H9 (cell line): ENCODE data around the gene MICAL3. TPM values are rescaled to one million over a fixed set of nuclear protein-coding genes. Genes with fewer than 3 reads are reported as not detected.

ENCODE experiments used
- DNase-seq: peaks from one replicate; pipeline ENCODE4 v3.0.0-alpha.2; 2017
- H2AFZ ChIP-seq: one replicate; pipeline ENCODE4 v1.6.1; 2013; ENCODE audit warnings: mild to moderate bottlenecking, low read length, control low read depth, moderate library complexity
- H2AK5ac ChIP-seq: 2 replicates; pipeline ENCODE4 v1.6.1; 2013; ENCODE audit warnings: low read length, control low read depth, mixed read lengths; ENCODE audit not compliant: insufficient read length
- H2BK120ac ChIP-seq: one replicate; pipeline ENCODE4 v1.6.1; 2013; ENCODE audit warnings: low read depth, mild to moderate bottlenecking, low read length, control low read depth, inconsistent platforms; ENCODE audit not compliant: poor library complexity, severe bottlenecking
- H2BK12ac ChIP-seq: 2 replicates; pipeline ENCODE4 v1.6.1; 2013; ENCODE audit warnings: low read length, control low read depth, mixed read lengths, low read depth; ENCODE audit not compliant: insufficient read length
- H2BK15ac ChIP-seq: 2 replicates; pipeline ENCODE4 v1.6.1; 2013; ENCODE audit warnings: low read depth, low read length, control low read depth
- H2BK20ac ChIP-seq: one replicate; pipeline ENCODE4 v1.6.1; 2013; ENCODE audit warnings: low read depth, mild to moderate bottlenecking, low read length, control low read depth, inconsistent platforms; ENCODE audit not compliant: poor library complexity, severe bottlenecking
- H2BK5ac ChIP-seq: 2 replicates; pipeline ENCODE4 v1.6.1; 2013; ENCODE audit warnings: low read length, control low read depth, mixed read lengths; ENCODE audit not compliant: insufficient read length
- H3K14ac ChIP-seq: 2 replicates; pipeline ENCODE4 v1.6.1; 2013; ENCODE audit warnings: low read length, control low read depth; ENCODE audit not compliant: insufficient read depth
- H3K18ac ChIP-seq: 2 replicates; pipeline ENCODE4 v1.6.1; 2013; ENCODE audit warnings: low read depth, mild to moderate bottlenecking, mixed read lengths, low read length, control low read depth; ENCODE audit not compliant: insufficient read length
- H3K23ac ChIP-seq: 2 replicates; pipeline ENCODE4 v1.6.1; 2013; ENCODE audit warnings: low read length, control low read depth, mixed read lengths, low read depth; ENCODE audit not compliant: insufficient read length
- H3K23me2 ChIP-seq: 2 replicates; pipeline ENCODE4 v1.6.1; 2013; ENCODE audit warnings: low read depth, mild to moderate bottlenecking, mixed read lengths, low read length, control low read depth; ENCODE audit not compliant: insufficient read length, poor library complexity, severe bottlenecking
- H3K27ac ChIP-seq: 2 replicates; pipeline ENCODE4 v1.5.1; 2013; ENCODE audit warnings: low read length, control low read depth, mixed read lengths, low read depth; ENCODE audit not compliant: insufficient read length
- H3K27me3 ChIP-seq: 2 replicates; pipeline ENCODE4 v1.6.1; 2013; ENCODE audit warnings: low read length, control low read depth, inconsistent platforms; ENCODE audit not compliant: insufficient read depth
- H3K4ac ChIP-seq: 2 replicates; pipeline ENCODE4 v1.6.1; 2013; ENCODE audit warnings: low read depth, mild to moderate bottlenecking, control low read depth, inconsistent platforms, low read length, moderate library complexity
- H3K4me1 ChIP-seq: 2 replicates; pipeline ENCODE4 v1.6.1; 2013; ENCODE audit warnings: low read length, control low read depth, inconsistent platforms; ENCODE audit not compliant: insufficient read depth
- H3K4me2 ChIP-seq: 2 replicates; pipeline ENCODE4 v1.6.1; 2013; ENCODE audit warnings: low read length, control low read depth, mixed read lengths; ENCODE audit not compliant: insufficient read length, insufficient read depth
- H3K56ac ChIP-seq: 2 replicates; pipeline ENCODE4 v1.6.1; 2013; ENCODE audit warnings: low read depth, mild to moderate bottlenecking, mixed read lengths, low read length, control low read depth; ENCODE audit not compliant: insufficient read length
- H3K79me1 ChIP-seq: 2 replicates; pipeline ENCODE4 v1.6.1; 2013; ENCODE audit warnings: low read depth, mild to moderate bottlenecking, moderate library complexity, low read length, control low read depth, inconsistent platforms; ENCODE audit not compliant: insufficient read depth, poor library complexity, severe bottlenecking
- H3K79me2 ChIP-seq: 2 replicates; pipeline ENCODE4 v1.6.1; 2013; ENCODE audit warnings: low read length, control low read depth, inconsistent platforms; ENCODE audit not compliant: insufficient read depth
- H3K9ac ChIP-seq: 2 replicates; pipeline ENCODE4 v1.6.1; 2013; ENCODE audit warnings: low read length, control low read depth, mixed read lengths; ENCODE audit not compliant: insufficient read length; ENCODE audit errors: extremely low read depth
- H3K9me3 ChIP-seq: one replicate; pipeline ENCODE4 v1.6.1; 2013; ENCODE audit warnings: low read depth, low read length, inconsistent platforms; ENCODE audit not compliant: control insufficient read depth
- H3T11ph ChIP-seq: one replicate; pipeline ENCODE4 v1.6.1; 2013; ENCODE audit warnings: mild to moderate bottlenecking, low read length, control low read depth, inconsistent platforms
- H4K20me1 ChIP-seq: one replicate; pipeline ENCODE4 v1.6.1; 2013; ENCODE audit not compliant: control insufficient read depth, insufficient read length, insufficient read depth
- H4K5ac ChIP-seq: 2 replicates; pipeline ENCODE4 v1.6.1; 2013; ENCODE audit warnings: low read depth, mild to moderate bottlenecking, mixed read lengths, low read length, control low read depth; ENCODE audit not compliant: insufficient read length
- H4K8ac ChIP-seq: replicated peaks from 2 replicates; pipeline ENCODE4 v1.6.1; 2013; ENCODE audit warnings: low read length, control low read depth, mixed read lengths, low read depth; ENCODE audit not compliant: insufficient read length
- H4K91ac ChIP-seq: 2 replicates; pipeline ENCODE4 v1.6.1; 2013; ENCODE audit warnings: low read depth, mild to moderate bottlenecking, moderate library complexity, mixed read lengths, low read length, control low read depth; ENCODE audit not compliant: insufficient read length
- H3K27ac Mint-ChIP-seq, 3 experiments: 2 replicates in 2 of 3; 3 replicates in 1 of 3; pipeline ENCODE4 v1.8.0; 2020 to 2021; ENCODE audit warnings: mixed read lengths in 3 of 3, mild to moderate bottlenecking in 1 of 3, moderate library complexity in 1 of 3
- H3K27me3 Mint-ChIP-seq: 2 replicates; pipeline ENCODE4 v1.8.0; 2021; ENCODE audit warnings: low read depth, mild to moderate bottlenecking, moderate library complexity, mixed read lengths
- H3K36me3 Mint-ChIP-seq, 3 experiments: 2 replicates in 2 of 3; 3 replicates in 1 of 3; pipeline ENCODE4 v1.8.0; 2020 to 2021; ENCODE audit warnings: low read depth in 3 of 3, mixed read lengths in 3 of 3; ENCODE audit not compliant: insufficient read depth in 1 of 3
- H3K4me1 Mint-ChIP-seq, 2 experiments: 2 replicates each; pipeline ENCODE4 v1.8.0; 2020; ENCODE audit warnings: mixed read lengths in 2 of 2
- H3K4me3 Mint-ChIP-seq, 2 experiments: 2 replicates in 1 of 2; 3 replicates in 1 of 2; pipeline ENCODE4 v1.8.0; 2020 to 2021; ENCODE audit warnings: mild to moderate bottlenecking in 2 of 2, mixed read lengths in 2 of 2, moderate library complexity in 1 of 2
- H3K9me3 Mint-ChIP-seq, 2 experiments: 2 replicates in 1 of 2; 3 replicates in 1 of 2; pipeline ENCODE4 v1.8.0; 2020; ENCODE audit warnings: mild to moderate bottlenecking in 2 of 2, mixed read lengths in 2 of 2, moderate library complexity in 1 of 2
- WGBS: extraction: QIAGEN DNeasy Blood & Tissue Kit; methylation state at CpG from one replicate; pipeline ENCODE4 v1.1.7; 2013; ENCODE audit warnings: missing lambda C conversion rate, low lambda C conversion rate, mixed read lengths; ENCODE audit not compliant: insufficient read length; ENCODE audit errors: extremely low coverage; 5-methylcytosine and 5-hydroxymethylcytosine counted together
- total RNA-seq: library from RNA; stranded (reverse); gene quantifications from 2 replicates; pipeline ENCODE4 v1.2.1, GENCODE V29; 2021
- TF ChIP-seq, protein P1 (sequence below): fragments of 200-600 bp; sonication (generic); conservative IDR thresholded peaks from 3 replicates; pipeline ENCODE4 v1.8.0; 2021; ENCODE audit warnings: antibody characterized with exemption, mild to moderate bottlenecking

Gene MICAL3
- total RNA-seq, 1 experiment from 2014 or later: 50.2 TPM

- no peak overlapping the region for H3K4ac ChIP-seq
- H3K9me3 Mint-ChIP-seq: no peaks in the 10 kb centered on the region
- no peak overlapping the region for H2BK120ac ChIP-seq
- H3K14ac ChIP-seq: no peak overlapping the region
- no peaks in the 10 kb centered on the region for H3K79me2 ChIP-seq
- no peaks in the 10 kb centered on the region for H3K9me3 ChIP-seq
- H2BK15ac ChIP-seq: no peak overlapping the region
- H2BK20ac ChIP-seq: no peak overlapping the region
- H3K27ac Mint-ChIP-seq: 0 out of 7 replicates have a peak overlapping the region, but pooled peaks of 1 of the 3 experiments have one; percentile 66
- H3K23me2 ChIP-seq: peaks cover 12% of the 10 kb centered on the region
- no peak overlapping the region for H3K56ac ChIP-seq
- H3K27me3 Mint-ChIP-seq: peaks cover 60% of the 10 kb centered on the region
- peak overlapping the region; percentile 76 to 90 for H3K4me3 Mint-ChIP-seq
- no peak overlapping the region for H2BK5ac ChIP-seq
- H3K27ac ChIP-seq: no peak overlapping the region
- peak overlapping the region; percentile 67 for H2AFZ ChIP-seq
- peak; percentile 80 for DNase-seq
- H3K4me2 ChIP-seq: peak overlapping the region; percentile 100
- no peak overlapping the region for H3K18ac ChIP-seq
- no peak overlapping the region for H4K91ac ChIP-seq
- H4K20me1 ChIP-seq: no peaks in the 10 kb centered on the region
- peaks cover 16% of the 10 kb centered on the region; the same call in 1 of the 2 replicates for H3K27me3 ChIP-seq
- no peak overlapping the region for H4K8ac ChIP-seq
- no peak overlapping the region for H3T11ph ChIP-seq
- peaks cover 25 to 32% of the 10 kb centered on the region in 2 experiments for H3K4me1 Mint-ChIP-seq
- H3K4me1 ChIP-seq: 0 out of 2 replicates have a peak, but pooled peaks cover 3% of the 10 kb centered on the region
- no peak overlapping the region for H3K23ac ChIP-seq
- no peak overlapping the region for H4K5ac ChIP-seq
- H3K79me1 ChIP-seq: no peaks in the 10 kb centered on the region
- WGBS: no CpG with 5 or more reads among the region's 47 CpGs
- H2AK5ac ChIP-seq: no peak overlapping the region
- no peaks in the 10 kb centered on the region for H3K36me3 Mint-ChIP-seq
- TF ChIP-seq, protein P1, sequence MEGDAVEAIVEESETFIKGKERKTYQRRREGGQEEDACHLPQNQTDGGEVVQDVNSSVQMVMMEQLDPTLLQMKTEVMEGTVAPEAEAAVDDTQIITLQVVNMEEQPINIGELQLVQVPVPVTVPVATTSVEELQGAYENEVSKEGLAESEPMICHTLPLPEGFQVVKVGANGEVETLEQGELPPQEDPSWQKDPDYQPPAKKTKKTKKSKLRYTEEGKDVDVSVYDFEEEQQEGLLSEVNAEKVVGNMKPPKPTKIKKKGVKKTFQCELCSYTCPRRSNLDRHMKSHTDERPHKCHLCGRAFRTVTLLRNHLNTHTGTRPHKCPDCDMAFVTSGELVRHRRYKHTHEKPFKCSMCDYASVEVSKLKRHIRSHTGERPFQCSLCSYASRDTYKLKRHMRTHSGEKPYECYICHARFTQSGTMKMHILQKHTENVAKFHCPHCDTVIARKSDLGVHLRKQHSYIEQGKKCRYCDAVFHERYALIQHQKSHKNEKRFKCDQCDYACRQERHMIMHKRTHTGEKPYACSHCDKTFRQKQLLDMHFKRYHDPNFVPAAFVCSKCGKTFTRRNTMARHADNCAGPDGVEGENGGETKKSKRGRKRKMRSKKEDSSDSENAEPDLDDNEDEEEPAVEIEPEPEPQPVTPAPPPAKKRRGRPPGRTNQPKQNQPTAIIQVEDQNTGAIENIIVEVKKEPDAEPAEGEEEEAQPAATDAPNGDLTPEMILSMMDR: 0 out of 3 replicates have a peak, but pooled peaks have one; percentile 7
- no peak overlapping the region for H2BK12ac ChIP-seq
- peak overlapping the region; percentile 24 for H3K9ac ChIP-seq
Observed at GRCh38 chr22:18023509-18024275, 669 bp downstream of the MICAL3 start.
